HepG2 (cell line): ENCODE measurements around the gene MBD3L3. TPM values are rescaled to one million over a fixed set of nuclear protein-coding genes. Genes with fewer than 3 reads are reported as not detected.
A peak's percentile ranks its signal among the peaks of the same experiment; 100 is the strongest.

ENCODE experiments used
- CENPT ChIP-seq: sonication (generic); formaldehyde crosslinking; IDR thresholded peaks from 2 replicates; pipeline ENCODE4 v1.8.0; 2022; ENCODE audit warnings: low read depth, mild to moderate bottlenecking, moderate library complexity, missing genetic modification reagents
- DMTF1 ChIP-seq: sonication (generic); formaldehyde crosslinking; IDR thresholded peaks from 2 replicates; pipeline ENCODE4 v1.4.0; 2020; ENCODE audit warnings: mild to moderate bottlenecking, missing genetic modification reagents
- EHMT2 ChIP-seq: fragments of 200-600 bp; sonication (generic); IDR thresholded peaks from 2 replicates; pipeline ENCODE4 v1.7.0; 2017; ENCODE audit warnings: antibody characterized with exemption, low read depth, low read length, borderline replicate concordance
- FOXA1 ChIP-seq, 2 experiments: fragments of 450-650 bp in 1 of 2; sonication (generic) in 1 of 2; formaldehyde crosslinking in 1 of 2; IDR thresholded peaks; 2 replicates each; pipeline versions ENCODE4 v1.4.0 to v1.6.1; 2016 to 2020; ENCODE audit warnings: missing genetic modification reagents in 1 of 2
- GATAD2A ChIP-seq: IDR thresholded peaks from 2 replicates; pipeline ENCODE4 v1.6.1; 2016
- GLI4 ChIP-seq: sonication (generic); formaldehyde crosslinking; IDR thresholded peaks from 2 replicates; pipeline ENCODE4 v1.5.1; 2020; ENCODE audit warnings: missing genetic modification reagents, mild to moderate bottlenecking, moderate library complexity, borderline replicate concordance
- HMGA1 ChIP-seq: sonication (generic); formaldehyde crosslinking; conservative IDR thresholded peaks from 2 replicates; pipeline ENCODE4 v1.4.0; 2020; ENCODE audit warnings: missing genetic modification reagents
- HOXA7 ChIP-seq: sonication (generic); formaldehyde crosslinking; IDR thresholded peaks from 2 replicates; pipeline ENCODE4 v1.8.1; 2022; ENCODE audit warnings: mild to moderate bottlenecking, missing genetic modification reagents, moderate library complexity
- KDM5A ChIP-seq: fragments of 200-600 bp; sonication (generic); IDR thresholded peaks from 2 replicates; pipeline ENCODE4 v1.7.0; 2018; ENCODE audit warnings: antibody characterized with exemption, mild to moderate bottlenecking, low read length, borderline replicate concordance
- MBD4 ChIP-seq: IDR thresholded peaks from 2 replicates; pipeline ENCODE4 v1.6.1; 2012; ENCODE audit warnings: low read length, inconsistent platforms, borderline replicate concordance
- MXI1 ChIP-seq: IDR thresholded peaks from 3 replicates; pipeline ENCODE4 v1.6.1; 2012; ENCODE audit warnings: low read depth, low read length, inconsistent platforms, borderline replicate concordance
- SMC3 ChIP-seq: IDR thresholded peaks from 2 replicates; pipeline ENCODE4 v1.6.1; 2011; ENCODE audit warnings: low read length, improper control_type of control experiment
- SNAPC2 ChIP-seq: sonication (generic); formaldehyde crosslinking; IDR thresholded peaks from 2 replicates; pipeline ENCODE4 v1.8.1; 2022; ENCODE audit warnings: mild to moderate bottlenecking, missing genetic modification reagents
- THRA ChIP-seq: sonication (generic); formaldehyde crosslinking; IDR thresholded peaks from 2 replicates; pipeline ENCODE4 v1.4.0; 2020; ENCODE audit warnings: missing genetic modification reagents, borderline replicate concordance
- TRIM22 ChIP-seq: fragments of 450-650 bp; IDR thresholded peaks from 2 replicates; pipeline ENCODE4 v1.6.1; 2017
- TRIM24 ChIP-seq: sonication (generic); formaldehyde crosslinking; IDR thresholded peaks from 2 replicates; pipeline ENCODE4 v1.8.0; 2022; ENCODE audit warnings: mild to moderate bottlenecking, missing genetic modification reagents
- ZNF124 ChIP-seq: sonication (generic); formaldehyde crosslinking; IDR thresholded peaks from 2 replicates; pipeline ENCODE4 v1.4.0; 2020; ENCODE audit warnings: missing genetic modification reagents
- ZNF350 ChIP-seq: sonication (generic); formaldehyde crosslinking; IDR thresholded peaks from 2 replicates; pipeline ENCODE4 v1.4.0; 2020; ENCODE audit warnings: mild to moderate bottlenecking, low read depth, missing genetic modification reagents, borderline replicate concordance
- ZNF441 ChIP-seq: sonication (generic); formaldehyde crosslinking; IDR thresholded peaks from 2 replicates; pipeline ENCODE4 v1.7.0; 2021; ENCODE audit warnings: missing genetic modification reagents, borderline replicate concordance
- ZNF644 ChIP-seq: IDR thresholded peaks from 2 replicates; pipeline ENCODE4 v1.6.1; 2016; ENCODE audit warnings: low read depth
- ZNF75D ChIP-seq: sonication (generic); formaldehyde crosslinking; IDR thresholded peaks from 2 replicates; pipeline ENCODE4 v1.8.1; 2023; ENCODE audit warnings: missing genetic modification reagents, mild to moderate bottlenecking, borderline replicate concordance
- ZNF800 ChIP-seq: sonication (generic); formaldehyde crosslinking; IDR thresholded peaks from 2 replicates; pipeline ENCODE4 v1.4.0; 2020; ENCODE audit warnings: missing genetic modification reagents
- ZNF879 ChIP-seq: sonication (generic); formaldehyde crosslinking; IDR thresholded peaks from 2 replicates; pipeline ENCODE4 v1.8.1; 2023; ENCODE audit warnings: missing genetic modification reagents
- ZSCAN30 ChIP-seq: sonication (generic); formaldehyde crosslinking; IDR thresholded peaks from 2 replicates; pipeline ENCODE4 v1.5.0; 2020; ENCODE audit warnings: mild to moderate bottlenecking, missing genetic modification reagents
- polyA plus RNA-seq, 8 experiments: library from polyadenylated mRNA; depleted of rRNA in 3 of 8; stranded (reverse) in 7 of 8; unstranded in 1 of 8; fragments of >200 nt; fragmentation: Illumina TruSeq in 4 of 8; extraction: Trizol in 4 of 8; gene quantifications; 2 replicates each; pipeline versions ENCODE4 v1.2.1 to v1.2.3, GENCODE V29; 2011 to 2016; ENCODE audit warnings: low read depth in 4 of 8, missing spikeins in 1 of 8, mixed read lengths in 1 of 8; ENCODE audit not compliant: insufficient read depth in 1 of 8
- total RNA-seq, 5 experiments: library from RNA; depleted of rRNA; stranded (reverse); fragments of >200 nt; fragmentation: Illumina TruSeq; extraction: Trizol; gene quantifications; 2 replicates each; pipeline ENCODE4 v1.2.3, GENCODE V29; 2016; ENCODE audit warnings: low read depth in 1 of 5

The MBD3L3 gene
- total and polyA plus RNA-seq, 2 of the 13 experiments (the other 11 are each of a cell fraction or from before 2014, with no cell fraction given) = not detected

DNA sequence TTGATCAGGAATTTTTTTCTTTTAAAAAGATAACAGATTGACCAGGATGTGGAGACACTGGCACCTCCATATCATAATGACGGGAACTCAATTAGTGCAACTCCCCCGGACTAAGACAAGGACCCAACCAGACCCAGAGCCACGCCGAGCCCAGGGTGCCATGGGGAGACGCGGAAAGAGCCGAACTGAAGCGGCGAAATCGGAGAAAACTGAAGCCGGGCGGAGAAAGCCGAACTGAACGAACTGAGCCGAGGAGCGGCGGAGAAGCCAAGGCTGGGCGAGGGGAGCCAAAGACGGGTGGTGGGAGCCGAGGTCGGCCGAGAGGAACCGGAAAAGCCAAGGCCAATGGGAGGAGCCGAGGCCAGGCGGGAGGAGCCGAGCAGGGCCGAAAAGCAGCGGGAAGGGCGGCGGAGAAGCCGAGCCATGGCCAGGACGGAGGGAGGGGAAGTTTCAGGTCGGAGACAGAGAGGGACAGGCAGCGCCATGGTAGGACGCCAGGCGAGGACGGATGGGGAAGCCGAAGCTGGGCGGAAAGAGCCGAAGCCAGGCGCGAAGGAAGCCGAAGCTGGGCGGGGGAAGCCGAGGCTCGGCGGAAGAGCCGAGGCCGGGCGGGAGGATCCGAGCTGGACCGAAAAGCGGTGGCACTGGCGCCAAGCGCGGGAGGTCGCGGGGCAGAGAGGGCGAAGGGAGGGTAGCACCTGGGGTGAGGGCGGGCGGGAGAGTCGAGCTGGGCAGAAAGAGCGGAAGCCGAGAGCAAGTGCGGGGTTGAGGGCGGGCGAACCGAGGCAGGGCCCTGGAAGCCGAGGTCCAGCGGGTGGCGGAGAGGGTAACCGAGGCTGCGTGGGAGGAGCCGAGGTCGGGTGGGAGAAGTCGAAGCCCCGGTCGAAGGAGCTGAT is 40.5 kb upstream of the MBD3L3 start (continued):
- no peak for TF ChIP-seq EHMT2
- no peak for TF ChIP-seq HOXA7 (CRISPR knock-in tag)
- TF ChIP-seq GATAD2A = no peak
- no peak for TF ChIP-seq ZNF75D (CRISPR knock-in tag)
- TF ChIP-seq ZSCAN30 = no peak
- TF ChIP-seq TRIM24 = no peak
- TF ChIP-seq ZNF800 (CRISPR knock-in tag) = no peak; the same call in 1 of the 2 replicates
- no peak for TF ChIP-seq ZNF124 (CRISPR knock-in tag)
- TF ChIP-seq ZNF441 = no peak; the same call in 1 of the 2 replicates
- TF ChIP-seq CENPT = no peak
- TF ChIP-seq DMTF1 (CRISPR knock-in tag) = no peak
- TF ChIP-seq MBD4 = no peak
- no peak for TF ChIP-seq TRIM22
- TF ChIP-seq KDM5A = no peak
- no peak for TF ChIP-seq SMC3
- TF ChIP-seq ZNF350 = peak; percentile 84
- TF ChIP-seq SNAPC2 (CRISPR knock-in tag) = no peak
- peak; percentile 38; the same call in 1 of the 3 replicates for TF ChIP-seq MXI1
- no peak; the same call in 1 of the 2 replicates for TF ChIP-seq THRA (CRISPR knock-in tag)
- no peak for TF ChIP-seq HMGA1
- peak; percentile 53 for TF ChIP-seq GLI4
- no peak for TF ChIP-seq FOXA1 (IDR thresholded peaks at IDR 0.05)
- no peak for TF ChIP-seq FOXA1 (CRISPR knock-in tag; IDR thresholded peaks at IDR 0.05)
- no peak; the same call in 1 of the 2 replicates for TF ChIP-seq ZNF644 (CRISPR knock-in tag)
- TF ChIP-seq ZNF879 = peak; percentile 70; the same call in 1 of the 2 replicates
